Vagina (tissue), 2 donors: ENCODE measurements around the gene KCNMB3. TPM values are rescaled to one million over a fixed set of nuclear protein-coding genes. Genes with fewer than 3 reads are reported as not detected.

Experiments used
- DNase-seq, 2 donors: peaks; one replicate each; pipeline ENCODE4 v3.0.0-alpha.2; 2017; ENCODE audit errors: extremely low spot score in 2 of 2
- H3K27ac ChIP-seq: fragments of 200-600 bp; sonication (generic); one replicate; pipeline ENCODE4 v1.5.1; 2019
- H3K27me3 ChIP-seq: fragments of 200-600 bp; sonication (generic); one replicate; pipeline ENCODE4 v1.5.1; 2019
- H3K36me3 ChIP-seq, 2 donors: fragments of 200-600 bp; sonication (generic); one replicate each; pipeline ENCODE4 v1.5.1; 2017 to 2019
- H3K4me1 ChIP-seq: fragments of 200-600 bp; sonication (generic); one replicate; pipeline ENCODE4 v1.5.1; 2019
- H3K4me3 ChIP-seq, 2 donors: fragments of 200-600 bp; sonication (generic); 1 replicate in 1 of 2; 2 replicates in 1 of 2; pipeline ENCODE4 v1.5.1; 2016 to 2019
- H3K9me3 ChIP-seq: fragments of 200-600 bp; sonication (generic); one replicate; pipeline ENCODE4 v1.5.1; 2019
- CTCF ChIP-seq, 3 experiments: fragments of 450-650 bp in 2 of 3; fragments of 200-600 bp in 1 of 3; sonication (generic) in 1 of 3; IDR thresholded peaks; one replicate each; pipeline ENCODE4 v1.5.1; 2017 to 2019; ENCODE audit warnings: antibody characterized with exemption in 3 of 3, mild to moderate bottlenecking in 2 of 3, moderate library complexity in 2 of 3
- POLR2A ChIP-seq, 2 donors: fragments of 450-650 bp; IDR thresholded peaks; one replicate each; pipeline ENCODE4 v1.6.1; 2017; ENCODE audit warnings: antibody characterized with exemption in 2 of 2, mild to moderate bottlenecking in 2 of 2, moderate library complexity in 2 of 2
- POLR2AphosphoS5 ChIP-seq, 2 donors: sonication (generic); formaldehyde crosslinking; IDR thresholded peaks; one replicate each; pipeline ENCODE4 v1.9.0; 2017; ENCODE audit warnings: antibody characterized with exemption in 2 of 2, mild to moderate bottlenecking in 2 of 2, low read depth in 1 of 2; ENCODE audit not compliant: insufficient read depth in 1 of 2
- intact Hi-C: fragments of 100-400 bp; cut with DNase I; formaldehyde crosslinking; loops from one replicate; pipeline ENCODE4 v1.15.1; 2023
- total RNA-seq: library from RNA; depleted of rRNA; stranded (reverse); fragments of >200 nt; gene quantifications from one replicate; pipeline ENCODE4 v1.2.3, GENCODE V29; 2016

Gene KCNMB3
- total RNA-seq, 1 donor from 2014 or later, result 1.2 TPM

GRCh38 chr3:179194931-179195330, 56.0 kb downstream of the KCNMB3 start:
- Histone ChIP-seq H3K9me3 (no peaks in the 10 kb centered on the region), H3K36me3 (peaks cover 0 to 4% of the 10 kb centered on the region in 2 donors), H3K4me3 (no peak overlapping the region), H3K27me3 (no peaks in the 10 kb centered on the region), H3K4me1 (peaks cover 40% of the 10 kb centered on the region), H3K27ac (no peak overlapping the region)
- no peak for DNase-seq
- TF ChIP-seq POLR2AphosphoS5 (IDR thresholded peaks at IDR 0.05; ENCODE audit: insufficient read depth in 1 of 2, low read depth in 1 of 2), result no peak
- no peak for TF ChIP-seq CTCF (IDR thresholded peaks at IDR 0.05)
- TF ChIP-seq POLR2A (IDR thresholded peaks at IDR 0.05), result no peak
- intact Hi-C loops, result no loop called here

Other genes with a start within 250 kb of the KCNMB3 start
- 9.6 TPM for gene ZMAT3, start 179.3 kb downstream of the KCNMB3 start, total RNA-seq
- 20.1 TPM for gene PIK3CA, start 102.8 kb downstream of the KCNMB3 start, total RNA-seq
- 37.3 TPM for gene ZNF639, start 71.9 kb upstream of the KCNMB3 start, total RNA-seq
- gene MFN1, start 96.6 kb upstream of the KCNMB3 start, total RNA-seq, result 33.1 TPM
- 23.3 TPM for gene GNB4, start 200.4 kb upstream of the KCNMB3 start, total RNA-seq